ENCODE data around the gene ARHGAP4.

ARHGAP4 gene

DNA sequence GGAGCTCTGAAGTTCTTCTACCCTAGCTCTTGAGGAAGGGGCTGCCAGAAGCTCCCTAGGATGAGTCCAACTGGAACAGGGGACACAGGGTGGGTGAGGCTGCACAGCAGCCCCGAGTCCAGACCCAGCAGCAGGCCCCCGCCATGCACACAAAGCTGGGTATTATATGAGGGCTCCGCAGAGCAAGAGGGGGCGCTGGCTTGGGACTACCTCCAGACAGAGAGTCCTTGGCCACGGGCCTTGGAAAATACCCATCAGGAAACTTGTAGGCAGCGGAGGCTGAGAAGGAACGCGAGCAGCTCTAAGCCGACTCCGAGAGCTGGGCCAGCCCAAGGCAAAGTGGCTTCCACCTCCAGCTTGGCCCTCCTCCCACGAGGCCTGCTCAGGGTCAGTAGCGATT lies 37.5 kb upstream of the ARHGAP4 start:
- DNase-seq (ENCODE audit: low spot score) = no peak

DNA sequence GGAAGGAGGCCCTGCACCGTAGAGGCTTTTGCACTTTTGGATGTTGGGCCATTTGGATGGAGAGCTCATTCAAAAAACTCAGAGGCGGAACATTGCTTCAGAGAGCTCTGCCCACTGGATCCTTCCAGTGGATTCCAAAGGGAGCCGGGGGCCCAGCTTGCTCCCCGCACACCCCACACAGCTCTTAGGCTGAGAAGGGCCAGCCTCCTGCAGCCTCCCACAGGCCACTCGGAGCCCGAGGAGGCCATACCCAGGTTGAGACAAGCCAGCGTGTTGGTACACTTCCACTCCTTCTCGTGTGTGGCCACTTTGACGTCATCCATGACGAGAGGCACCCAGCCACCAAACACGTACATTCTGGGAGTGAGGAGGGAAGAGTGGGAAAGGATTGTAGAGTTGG lies 35.2 kb upstream of the ARHGAP4 start:
- no peak for DNase-seq (ENCODE audit: low spot score)

DNA sequence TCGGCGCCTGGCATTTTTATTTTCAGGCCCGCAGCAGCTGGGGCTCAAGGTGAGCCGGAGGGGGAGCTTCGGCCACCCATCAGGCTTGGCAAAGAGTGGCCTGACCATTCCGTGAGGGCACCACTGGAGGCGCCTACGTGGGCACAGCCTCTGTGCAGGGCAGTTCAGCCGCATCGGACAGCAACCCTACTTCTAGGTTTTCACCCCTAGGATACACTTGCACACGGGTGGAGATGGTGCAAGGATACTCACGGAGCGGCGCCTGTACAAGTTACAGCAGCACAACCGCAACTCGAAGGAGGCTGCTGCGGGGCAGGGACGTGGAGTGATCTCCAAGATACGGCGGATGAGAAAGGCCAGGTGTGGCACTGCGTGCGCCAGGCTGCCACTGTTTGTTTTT lies 34.7 kb upstream of the ARHGAP4 start:
- DNase-seq (ENCODE audit: low spot score) = no peak

DNA sequence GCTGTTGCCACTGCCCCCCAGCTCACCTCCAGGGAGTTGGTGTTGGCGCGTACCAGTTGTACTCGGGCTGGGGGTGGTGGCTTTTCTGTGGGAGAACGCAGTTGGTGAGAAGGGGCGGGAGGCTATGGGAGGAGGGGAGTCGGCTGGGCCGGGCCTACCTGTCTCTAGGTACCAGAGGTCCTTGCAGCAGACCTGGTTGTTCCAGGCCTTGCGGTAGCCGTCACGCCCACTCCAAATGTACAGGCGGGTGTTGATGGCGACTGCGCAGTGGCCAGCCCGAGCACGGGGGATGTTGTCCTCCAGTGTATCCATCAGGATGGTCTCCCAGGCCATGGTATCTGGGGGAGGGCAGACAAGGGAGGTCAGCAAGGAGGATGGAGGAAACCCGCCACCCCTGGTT lies 34.0 kb upstream of the ARHGAP4 start:
- no peak for DNase-seq (ENCODE audit: low spot score)

DNA sequence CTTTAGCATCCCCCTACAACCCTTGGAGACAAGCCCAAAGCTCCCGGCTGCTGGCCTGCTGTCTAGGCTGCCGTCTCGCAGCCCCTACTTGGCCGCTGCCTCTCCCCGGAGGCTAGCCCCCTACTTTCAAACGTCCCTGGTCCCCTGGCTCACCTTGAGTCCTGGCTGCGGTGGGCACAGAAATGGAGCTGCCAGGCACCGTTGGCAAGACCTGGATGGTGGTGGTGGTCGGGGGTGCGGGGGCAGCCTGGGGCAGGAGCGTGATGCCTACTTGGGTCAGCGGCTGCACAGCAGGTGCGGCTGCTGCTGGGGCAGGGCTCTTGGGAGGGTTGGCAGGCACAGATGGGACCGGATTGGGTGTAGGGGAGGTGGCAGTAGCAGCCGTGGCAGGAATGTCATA lies 33.6 kb upstream of the ARHGAP4 start:
- DNase-seq (ENCODE audit: low spot score) = no peak

DNA sequence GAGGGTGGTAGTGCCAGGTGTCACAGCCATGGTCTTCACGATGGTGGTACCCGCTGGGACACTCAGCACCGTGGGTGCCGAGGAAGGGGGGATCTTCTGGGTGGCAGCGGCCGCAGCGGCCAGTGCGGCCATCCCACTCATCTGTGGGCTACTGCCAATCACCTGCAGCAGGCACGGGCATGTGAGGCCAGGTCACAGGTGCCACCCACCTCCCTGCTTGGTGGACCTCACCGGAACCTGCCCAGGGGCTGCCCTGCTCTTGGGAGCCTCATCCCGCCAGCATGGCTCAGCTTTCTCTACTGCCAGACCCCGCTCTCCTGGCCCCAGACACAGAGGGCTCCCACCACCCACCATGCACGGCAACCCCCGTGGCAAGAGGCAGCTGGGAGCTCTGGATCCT lies 32.5 kb upstream of the ARHGAP4 start:
- DNase-seq (ENCODE audit: low spot score) = no peak

DNA sequence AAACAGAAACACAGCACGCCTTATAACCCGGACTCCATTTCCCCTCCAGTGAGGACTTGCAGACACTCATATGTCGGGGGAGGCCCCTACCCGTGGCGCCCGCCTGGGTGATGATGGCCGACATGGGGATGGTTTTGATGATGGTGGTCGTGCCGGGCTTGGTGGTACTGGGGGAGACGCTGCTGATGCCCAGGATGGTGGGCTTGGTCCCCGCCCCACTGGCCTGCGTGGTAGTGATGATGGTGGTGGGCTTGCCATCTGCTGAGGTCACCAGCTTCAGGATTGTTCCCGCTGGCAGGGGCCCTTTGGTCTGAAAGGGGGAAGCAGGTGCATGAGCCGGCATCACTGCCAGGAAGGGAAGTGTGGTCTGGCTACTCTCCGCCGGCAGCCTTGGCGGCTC lies 31.2 kb upstream of the ARHGAP4 start:
- DNase-seq (ENCODE audit: low spot score) = no peak

DNA sequence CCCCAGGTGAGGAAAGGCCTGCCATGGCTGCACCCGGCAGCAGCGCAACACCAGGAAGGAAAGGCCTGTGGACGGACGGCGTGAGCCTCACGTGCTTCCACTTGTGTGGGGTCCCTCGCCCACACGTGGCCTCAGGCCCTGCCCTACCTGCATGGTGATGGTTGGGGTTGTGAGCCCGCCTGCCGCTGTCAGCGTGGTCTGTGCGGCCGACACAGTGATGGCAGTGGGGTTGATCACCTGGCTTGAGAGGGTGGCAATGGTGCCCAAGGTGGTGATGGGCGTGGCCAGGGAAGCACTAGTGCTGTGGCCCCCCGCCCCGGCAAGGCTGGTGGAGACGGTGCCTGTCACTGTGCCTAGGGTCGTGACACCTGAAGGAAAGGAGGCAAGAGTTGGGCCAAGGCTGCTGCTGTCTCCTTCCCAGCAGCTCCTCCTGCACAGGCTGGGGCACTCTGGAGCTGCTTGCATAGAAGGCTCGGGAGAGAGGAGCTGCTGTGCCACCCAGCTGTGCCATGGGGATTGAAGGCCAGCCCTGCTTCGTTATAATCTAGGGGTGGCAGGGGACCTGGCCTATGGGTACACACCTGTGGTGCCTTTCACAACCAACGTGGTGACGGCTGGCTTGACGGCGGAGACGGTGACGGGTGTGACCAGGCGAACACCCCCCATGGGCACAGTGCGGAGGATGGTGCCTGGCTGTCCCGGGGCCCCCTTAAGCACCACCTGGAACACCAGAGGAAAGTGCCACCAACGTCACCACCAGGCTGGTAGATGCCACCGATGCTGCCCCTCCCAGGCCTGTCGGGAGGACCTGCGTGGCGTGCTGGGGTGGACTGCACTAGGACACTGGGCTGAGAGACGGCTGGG lies 30.2 kb upstream of the ARHGAP4 start:
- no peak for DNase-seq (ENCODE audit: low spot score)

DNA sequence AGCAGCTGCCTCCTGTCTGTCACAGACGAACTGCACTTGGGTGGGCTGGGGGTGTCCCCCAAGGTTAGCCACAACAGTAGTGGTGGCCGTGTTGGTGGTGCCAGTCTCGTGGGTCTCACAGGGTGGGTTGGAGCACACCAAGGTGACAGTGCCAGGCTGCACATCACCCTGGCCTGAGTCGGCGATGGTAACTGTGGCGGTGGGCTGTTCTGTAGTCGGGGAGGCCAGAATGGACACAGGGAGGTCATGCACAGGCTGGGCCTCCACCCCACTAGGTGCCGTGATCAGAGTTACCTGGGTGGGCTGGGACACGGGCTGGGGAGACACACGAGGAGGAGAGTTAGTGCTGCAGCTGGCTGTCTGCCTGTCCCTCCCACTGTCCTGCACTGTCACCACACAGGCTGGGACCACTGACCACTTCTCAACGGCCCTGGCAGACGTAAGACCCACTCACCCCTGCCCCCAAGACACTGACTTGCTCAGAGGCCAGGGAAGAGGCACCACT lies 29.2 kb upstream of the ARHGAP4 start:
- no peak for DNase-seq (ENCODE audit: low spot score)

DNA sequence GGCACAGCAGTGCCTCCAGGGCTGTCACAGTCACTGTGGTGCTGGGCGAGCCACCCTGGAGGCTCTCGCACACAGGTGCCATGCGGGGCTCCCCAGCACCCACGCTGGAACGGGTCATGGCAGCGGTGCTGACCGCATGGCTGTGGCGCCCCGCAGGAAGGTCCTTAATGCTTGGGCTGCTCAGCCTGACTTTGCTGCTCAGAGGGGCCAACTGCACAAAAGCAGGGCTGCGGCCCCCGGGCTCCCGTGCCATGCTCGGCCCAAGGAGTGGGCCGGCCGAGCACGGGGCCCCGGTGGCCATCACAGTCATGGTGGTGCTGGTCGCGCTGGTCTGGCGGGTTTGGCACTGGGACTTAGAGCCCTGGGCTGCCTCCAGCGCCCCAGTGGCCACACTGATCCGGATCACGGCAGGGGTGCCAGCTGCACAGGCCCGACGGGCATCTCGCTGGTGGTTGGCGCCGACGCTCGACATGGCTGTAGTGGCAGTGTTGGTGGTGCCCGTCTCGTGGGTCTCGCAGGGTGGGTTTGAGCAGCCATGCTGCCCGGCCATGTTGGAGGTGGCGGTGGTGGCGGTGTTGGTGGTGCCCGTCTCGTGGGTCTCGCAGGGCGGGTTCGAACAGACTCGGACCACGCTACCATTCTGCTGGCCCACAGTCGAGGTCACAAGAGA lies 28.6 kb upstream of the ARHGAP4 start:
- no peak for DNase-seq (ENCODE audit: low spot score)

DNA sequence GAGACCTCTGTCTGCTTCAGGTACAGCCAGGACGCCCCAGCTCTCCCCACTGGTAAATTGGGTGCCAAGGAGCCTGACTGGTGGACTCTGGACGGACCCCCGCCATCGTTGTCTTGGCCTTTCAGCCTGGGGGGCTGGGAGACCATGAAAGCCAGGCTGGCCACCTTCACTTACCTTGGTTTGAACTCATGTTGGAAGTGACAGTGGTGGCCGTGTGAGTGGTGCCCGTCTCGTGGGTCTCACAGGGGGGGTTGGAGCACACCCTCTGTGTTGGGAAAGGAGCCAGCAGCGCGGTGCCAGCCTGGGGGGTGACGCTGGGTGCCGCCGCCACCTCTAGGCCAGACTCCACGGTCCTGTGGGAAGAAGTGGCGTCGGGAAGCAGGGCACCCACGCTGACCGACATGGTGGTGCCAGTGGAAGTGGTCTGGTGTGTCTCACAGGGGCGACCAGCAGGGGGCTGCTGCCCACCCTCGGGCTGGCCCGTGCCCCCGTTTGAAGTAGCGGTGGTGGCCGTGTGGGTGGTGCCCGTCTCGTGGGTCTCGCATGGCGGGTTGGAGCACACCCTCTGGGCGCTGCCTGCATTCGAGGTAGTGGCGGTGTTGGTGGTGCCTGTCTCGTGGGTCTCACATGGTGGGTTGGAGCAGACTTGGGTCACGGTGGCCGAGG lies 28.0 kb upstream of the ARHGAP4 start:
- DNase-seq (ENCODE audit: low spot score) = no peak

DNA sequence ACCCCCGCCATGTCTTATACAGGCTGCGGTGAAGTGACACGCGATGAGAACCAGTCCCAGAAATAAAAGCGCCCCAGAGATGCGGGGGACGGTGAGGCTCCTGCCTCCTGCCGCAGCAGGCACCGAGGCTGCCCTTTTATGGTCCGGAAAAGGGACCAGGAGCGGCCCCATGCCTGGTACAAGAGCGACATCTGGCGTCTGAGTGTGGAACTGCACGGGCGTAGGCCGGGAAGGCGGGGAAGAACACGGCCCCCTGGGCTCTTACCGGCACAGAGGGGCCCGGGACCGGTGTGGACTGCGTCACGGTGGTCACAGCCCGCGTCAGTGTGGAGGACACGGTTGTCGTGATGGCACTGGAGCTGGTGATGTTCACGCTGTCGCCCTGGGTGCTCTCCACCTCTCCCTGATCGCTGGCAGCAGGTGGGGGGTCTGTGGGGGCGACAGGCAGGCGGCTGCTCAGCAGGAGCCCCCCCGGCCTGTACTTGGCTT lies 27.3 kb upstream of the ARHGAP4 start:
- DNase-seq (ENCODE audit: low spot score) = no peak

DNA sequence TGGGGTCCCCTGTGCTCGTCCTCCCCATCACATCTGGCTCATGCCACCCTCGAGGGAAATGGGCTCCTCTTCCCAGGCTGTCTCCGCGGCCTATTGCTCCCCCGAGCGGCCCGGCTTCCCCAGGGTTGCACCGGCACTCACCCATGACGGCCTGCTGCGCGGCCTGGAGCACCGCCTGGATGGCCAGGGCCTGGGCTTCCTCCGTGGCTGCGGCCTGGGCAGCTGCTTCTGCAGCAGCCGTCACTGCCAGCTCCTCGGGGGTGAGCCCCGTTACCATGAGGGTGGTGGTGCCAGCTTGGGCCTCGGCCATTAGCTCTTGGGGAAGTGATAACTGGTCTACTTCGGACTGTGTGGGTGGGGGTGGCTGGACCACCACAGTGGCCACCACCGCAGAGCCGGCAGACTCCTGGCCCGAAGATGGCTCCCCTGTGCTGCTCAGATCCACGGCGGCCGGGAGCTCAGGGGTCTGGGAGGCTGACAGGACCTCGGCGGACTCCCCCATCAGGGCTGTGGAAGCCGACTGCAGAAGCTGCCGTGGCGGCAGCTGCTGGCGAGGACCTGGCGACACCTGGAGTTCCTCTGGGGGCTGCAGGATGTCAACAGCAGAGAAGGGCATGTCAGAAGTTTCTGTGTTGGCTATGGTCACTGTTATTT lies 26.4 kb upstream of the ARHGAP4 start:
- no peak for DNase-seq (ENCODE audit: low spot score)

DNA sequence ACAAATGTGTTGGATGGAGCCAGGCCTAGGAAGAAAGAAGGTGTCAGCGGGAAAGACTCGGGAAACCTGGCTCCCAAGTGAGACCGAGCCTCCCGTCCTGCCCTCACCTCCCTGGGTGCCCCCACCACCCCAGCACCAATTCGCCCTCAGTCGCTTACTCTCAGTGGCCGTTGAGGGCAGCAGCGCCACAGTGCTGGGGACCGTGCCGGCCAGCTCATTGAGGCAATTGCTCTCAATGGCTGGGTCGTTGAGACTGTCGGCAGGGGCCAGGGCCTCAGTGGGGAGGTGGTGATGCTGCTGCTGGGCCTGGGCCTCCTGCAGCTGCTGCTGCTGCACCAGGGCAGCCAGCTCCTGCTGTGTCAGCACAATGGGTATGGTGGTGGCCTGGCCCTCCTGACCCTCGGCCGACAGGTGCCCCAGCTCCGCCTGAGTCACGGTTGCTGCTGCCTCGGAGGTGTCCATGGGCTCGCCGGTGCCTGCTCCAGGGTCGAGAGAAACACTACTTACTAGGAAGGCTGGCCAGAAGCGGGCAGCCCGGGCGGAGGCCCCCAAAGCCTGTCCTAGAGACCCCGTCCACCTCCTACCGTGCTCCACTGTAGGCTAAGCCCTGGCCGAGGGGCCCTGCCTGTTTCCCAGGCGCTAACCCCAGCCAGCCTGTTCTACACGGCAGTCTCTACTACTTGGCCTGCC lies 25.8 kb upstream of the ARHGAP4 start:
- no peak for DNase-seq (ENCODE audit: low spot score)

DNA sequence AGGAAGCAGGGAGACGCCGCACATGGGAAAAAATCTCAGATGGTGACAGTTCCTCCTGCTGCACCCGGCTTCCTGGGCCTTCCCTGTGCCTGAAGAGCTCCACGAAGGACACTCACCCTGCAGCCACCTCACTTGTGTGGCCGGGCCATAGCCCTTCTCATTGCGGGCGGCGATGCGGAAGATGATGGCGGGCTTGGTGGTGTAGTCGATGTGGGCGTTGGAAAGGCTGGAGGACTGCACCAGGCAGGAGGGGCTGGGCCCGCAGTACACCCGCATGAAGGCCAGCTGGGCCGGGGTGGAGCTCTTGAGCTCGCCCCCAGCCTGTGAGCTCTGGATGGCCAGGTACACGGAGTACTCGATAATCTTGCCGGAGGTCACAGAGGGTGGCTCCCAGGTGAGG lies 24.1 kb upstream of the ARHGAP4 start:
- no peak for DNase-seq (ENCODE audit: low spot score)

DNA sequence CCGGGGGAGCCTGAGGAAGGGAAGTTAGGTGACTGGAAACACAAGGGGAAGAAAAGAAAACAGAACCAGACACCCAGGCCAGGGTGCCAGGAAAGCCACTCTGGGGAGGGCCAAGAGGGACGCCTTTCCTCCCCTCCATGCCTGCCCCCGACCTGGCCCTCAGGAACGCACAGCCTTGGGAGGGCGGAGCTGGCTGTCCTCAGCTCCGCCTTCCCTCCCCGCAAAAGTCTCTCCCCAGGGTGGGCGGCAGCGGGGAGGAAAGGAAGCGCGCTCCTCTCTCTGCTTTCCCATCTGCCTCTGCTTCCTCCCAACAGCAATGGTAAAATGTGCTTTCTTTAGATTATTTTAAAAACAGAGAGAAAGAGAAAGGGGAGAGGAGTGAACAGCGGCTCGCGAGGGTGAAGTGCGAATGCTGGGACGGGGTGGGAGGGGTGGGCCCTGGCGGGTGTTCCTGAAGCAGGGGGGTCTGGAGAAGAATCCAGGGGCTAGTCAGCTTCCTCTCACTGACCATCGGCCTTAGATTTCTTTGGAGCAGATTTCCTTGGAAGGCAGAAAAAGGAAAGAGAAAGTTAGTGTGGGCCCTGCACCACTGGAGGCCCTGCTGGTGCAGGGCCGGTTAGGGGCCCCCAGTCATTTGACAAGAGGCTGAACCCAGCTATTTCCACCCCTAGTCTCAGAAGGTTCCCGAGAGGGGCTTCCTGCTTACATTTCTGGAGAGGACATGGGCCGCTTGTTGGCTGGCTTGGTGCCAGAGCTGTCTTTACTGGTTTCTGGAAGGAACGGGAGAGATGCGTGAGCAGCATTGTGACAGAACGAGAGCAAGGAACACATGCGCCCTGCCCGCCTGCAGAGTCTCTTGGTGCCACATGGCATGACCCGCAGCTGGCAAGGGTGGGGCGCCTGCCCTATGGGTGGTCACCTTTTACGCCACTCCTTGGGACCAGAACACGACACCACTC lies 23.1 kb upstream of the ARHGAP4 start:
- DNase-seq (ENCODE audit: low spot score) = no peak

DNA sequence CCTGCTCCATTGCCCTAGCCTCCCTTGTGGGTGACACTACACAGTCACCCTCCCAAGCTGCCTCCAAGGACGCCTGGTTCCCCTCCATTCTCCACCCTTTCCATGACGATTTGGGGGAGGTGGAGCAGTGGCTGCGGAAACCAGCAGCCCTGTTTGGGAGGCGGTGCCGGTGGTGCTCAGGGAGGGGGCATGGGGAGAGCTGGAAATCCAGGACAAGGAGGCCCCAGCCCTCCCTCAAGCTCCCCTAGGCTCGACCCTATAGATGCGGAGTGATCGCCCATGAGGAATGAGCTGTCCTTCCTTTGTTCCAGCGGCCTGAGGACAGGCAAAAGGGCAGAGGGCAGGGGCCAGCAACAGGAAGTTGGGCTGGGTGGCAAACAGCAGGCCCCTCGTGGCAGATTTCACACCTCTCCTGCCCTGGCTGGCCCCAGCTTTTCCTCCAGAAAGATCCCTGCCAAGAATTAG lies 22.0 kb upstream of the ARHGAP4 start:
- no peak for DNase-seq (ENCODE audit: low spot score)

DNA sequence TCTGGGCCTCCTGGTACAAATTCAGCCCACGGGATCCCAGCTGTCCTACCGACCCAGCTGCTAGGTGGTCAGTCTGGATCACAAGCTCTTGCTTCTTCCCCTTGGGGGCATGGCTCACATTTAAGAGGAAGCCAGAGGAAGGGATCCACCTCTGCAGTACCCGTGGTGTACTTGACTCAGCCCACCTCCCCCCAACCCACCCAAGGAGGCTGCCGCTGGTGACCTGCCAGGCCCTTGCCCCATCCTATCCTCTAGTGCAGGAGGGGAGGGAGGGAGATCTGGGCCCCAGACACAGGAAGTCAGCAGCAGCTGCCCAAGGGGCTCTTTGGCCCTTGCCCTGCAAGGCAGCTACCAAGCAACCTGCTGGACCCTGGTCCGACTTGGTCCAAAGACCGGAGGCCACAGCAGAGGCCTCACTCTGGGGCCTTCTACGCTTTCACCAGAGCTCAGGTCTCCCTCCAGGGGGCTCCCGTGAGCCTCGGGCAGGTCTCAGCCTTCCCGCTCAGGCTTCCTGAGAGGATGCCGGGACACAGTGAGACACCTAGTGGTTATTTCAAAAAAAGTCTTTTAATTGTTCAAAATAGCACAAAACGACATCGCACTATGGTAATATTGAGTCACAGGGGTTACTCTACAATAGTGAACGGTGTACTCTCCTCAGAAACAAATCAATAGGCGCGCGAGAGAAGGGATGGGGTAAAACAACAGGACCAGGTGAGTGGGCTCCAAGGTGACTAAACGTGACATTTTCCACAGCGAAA lies 21.1 kb upstream of the ARHGAP4 start:
- no peak for DNase-seq (ENCODE audit: low spot score)

Measured in putamen (tissue), 1 donor.